8988T (cell line): ENCODE data around the gene TMEM151B.
A peak's percentile ranks its signal among the peaks of the same experiment; 100 is the strongest.

ENCODE experiments used
- DNase-seq: peaks from one replicate; pipeline ENCODE4 v3.0.0; 2011

TMEM151B gene

GRCh38 chr6:44233567-44234100 lies 36.6 kb upstream of the TMEM151B start:
- DNase-seq: no peak

DNA sequence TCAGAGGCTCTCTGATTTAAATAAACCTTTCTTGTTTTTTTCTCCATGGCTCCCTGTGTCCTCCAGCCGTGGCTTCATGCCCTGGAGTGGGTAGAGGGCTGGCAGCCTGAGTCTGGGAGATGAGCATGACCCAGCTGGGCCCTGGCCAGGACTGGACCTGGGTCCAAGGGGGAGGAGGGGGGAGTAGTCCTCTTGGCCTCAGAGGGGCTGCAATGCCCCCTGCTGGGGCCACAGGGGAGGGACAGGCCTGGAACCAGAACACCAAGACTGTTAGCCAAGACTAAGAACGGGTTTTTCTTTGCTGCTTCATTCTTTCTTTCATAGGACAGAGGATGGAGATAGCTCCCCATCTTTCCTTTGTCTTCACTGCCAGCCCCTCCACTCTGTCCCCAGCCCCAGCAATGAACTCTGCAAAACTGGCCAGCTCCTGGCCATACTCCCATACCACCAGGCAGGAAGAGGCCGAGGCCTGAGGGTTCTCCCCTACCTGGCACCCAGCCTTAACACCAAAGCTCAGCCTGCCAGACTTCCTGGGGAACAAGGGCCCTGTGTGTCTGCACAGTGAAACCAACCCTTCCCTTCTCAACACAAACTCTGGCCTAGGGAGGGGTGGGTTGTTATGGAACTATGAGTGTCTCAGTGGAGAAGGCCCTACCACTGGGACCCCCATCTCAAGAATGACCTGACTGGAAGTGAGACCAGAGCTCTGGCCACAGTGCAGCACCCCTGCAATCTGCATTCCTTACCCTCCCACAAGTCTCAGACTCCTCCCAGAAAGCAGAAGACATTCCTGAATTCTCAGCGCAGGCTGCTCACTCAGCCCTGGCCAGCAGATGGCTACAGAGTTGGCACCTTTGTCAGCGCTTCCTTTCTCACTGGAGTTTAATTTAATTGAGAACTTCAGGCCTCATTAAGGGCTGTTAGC lies 35.9 kb upstream of the TMEM151B start:
- peak; percentile 76 for DNase-seq

- no peak for DNase-seq
Measured at GRCh38 chr6:44235269-44235668, 35.0 kb upstream of the TMEM151B start.

DNA sequence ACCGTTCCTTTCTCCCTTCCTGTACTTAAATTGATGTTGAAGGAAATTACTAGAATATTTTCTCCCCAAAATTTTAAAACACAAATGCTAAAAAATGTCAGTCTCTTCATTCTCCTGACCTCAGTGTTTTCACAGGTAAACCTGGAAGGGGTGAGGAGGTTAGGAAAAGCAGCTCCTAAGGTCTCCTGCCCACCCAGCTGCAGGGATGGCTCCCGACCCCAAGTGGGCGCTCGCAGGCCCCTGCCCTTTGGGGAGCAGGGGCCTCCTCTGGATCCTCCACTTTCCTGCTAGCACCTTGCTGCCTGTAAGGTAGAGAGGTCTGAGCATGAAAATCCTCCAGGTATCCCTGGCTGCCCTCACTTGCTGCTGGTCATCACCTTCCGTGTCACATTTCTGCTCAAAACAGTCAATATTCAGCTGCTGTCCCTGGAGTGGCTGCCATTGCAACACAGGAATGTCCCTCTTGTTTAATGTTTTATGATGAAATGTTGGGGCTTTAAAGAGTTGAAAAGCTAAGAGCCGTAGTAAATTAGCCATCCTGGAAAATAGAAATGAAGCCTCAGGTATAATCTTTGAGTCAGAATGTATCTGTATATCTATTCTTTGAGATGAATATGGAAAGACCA lies 34.2 kb upstream of the TMEM151B start:
- DNase-seq: no peak

- DNase-seq: peak; percentile 70
Measured at GRCh38 chr6:44237021-44237812, 33.0 kb upstream of the TMEM151B start.

GRCh38 chr6:44237813-44238433 lies 32.3 kb upstream of the TMEM151B start:
- peak; percentile 72 for DNase-seq

DNA sequence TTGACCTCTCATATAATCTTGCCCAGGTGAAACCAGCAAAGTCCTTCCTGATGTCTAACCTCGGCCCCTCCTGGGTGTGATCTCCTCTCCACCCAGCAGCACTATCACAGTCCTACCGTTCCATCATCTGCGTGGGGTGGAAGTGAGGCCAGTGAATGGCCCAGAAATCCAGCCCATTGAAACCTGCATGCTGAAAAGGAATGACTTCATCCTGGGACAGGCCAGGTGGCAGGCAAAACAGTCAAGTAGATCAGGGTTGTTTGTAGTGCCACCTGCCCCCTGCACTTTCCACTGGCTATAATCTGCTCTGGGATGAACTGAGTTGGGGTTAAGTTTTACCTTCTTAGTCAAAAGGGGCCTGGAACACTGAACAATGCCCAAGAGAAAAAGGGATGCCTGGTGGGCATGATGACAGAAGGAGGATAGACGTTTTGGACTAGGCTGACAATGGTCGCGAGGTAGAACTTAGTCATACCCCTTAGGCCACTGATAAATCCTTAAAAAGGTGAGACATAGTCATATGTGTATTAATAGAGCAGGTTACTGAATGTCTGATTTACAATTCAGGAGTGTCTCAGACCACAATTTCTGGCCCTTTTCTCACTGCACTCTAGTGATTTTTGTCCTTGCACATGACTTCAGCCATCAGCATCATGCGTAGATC lies 31.4 kb upstream of the TMEM151B start:
- DNase-seq: no peak

DNA sequence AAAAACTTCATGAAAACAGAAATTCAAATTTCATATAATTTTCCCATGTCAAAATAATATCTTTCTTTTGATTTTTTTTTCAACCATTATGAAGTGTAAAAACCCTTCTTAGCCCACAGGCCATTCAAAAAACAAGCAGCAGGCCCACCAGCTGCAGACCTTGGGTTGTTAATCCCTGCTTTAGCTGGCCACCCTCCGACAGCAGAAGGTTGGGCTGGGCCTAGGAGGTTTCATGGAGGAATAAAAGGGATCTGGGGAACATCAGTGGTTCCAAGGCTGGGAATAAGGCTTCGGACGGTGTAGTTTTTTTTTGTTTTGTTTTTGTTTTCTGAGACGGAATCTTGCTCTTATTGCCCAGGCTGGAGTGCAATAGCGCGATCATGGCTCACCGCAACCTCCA lies 26.9 kb upstream of the TMEM151B start:
- no peak for DNase-seq

- no peak for DNase-seq
Measured at GRCh38 chr6:44245391-44245911, 24.8 kb upstream of the TMEM151B start.

GRCh38 chr6:44245912-44246662 lies 24.2 kb upstream of the TMEM151B start:
- peak; percentile 66 for DNase-seq

DNA sequence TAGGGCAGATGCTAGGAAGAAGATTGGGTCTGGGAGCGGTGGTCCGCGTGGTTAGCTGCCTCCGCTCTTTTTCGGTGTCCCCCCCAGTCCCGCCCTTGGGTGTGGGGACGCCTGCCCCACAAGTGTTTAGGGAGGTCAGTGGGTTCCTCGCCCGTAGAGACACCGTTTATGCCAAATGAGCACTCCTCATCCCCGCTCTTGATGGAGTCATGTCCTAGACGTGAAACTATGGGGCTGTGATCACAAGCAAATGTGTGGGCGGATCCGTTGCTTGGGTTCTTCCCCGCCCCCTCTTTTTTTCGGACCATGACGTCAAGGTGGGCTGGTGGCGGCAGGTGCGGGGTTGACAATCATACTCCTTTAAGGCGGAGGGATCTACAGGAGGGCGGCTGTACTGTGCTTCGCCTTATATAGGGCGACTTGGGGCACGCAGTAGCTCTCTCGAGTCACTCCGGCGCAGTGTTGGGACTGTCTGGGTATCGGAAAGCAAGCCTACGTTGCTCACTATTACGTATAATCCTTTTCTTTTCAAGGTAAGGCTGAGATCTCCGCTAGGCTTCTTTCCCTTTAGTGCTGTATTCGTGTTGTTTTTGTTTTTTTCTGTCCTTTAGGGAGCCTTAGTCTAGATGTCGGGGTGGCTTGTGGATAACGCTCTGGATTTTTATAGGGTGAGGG lies 23.4 kb upstream of the TMEM151B start, which contains the start of gene HSP90AB1:
TSS of gene HSP90AB1 (plus strand) at position 439 of the 675 bp plus-strand sequence. CDS start 1,529 bp downstream, outside the sequence.
- DNase-seq: no peak

- no peak for DNase-seq
Measured at GRCh38 chr6:44247338-44248302, 22.6 kb upstream of the TMEM151B start.

DNA sequence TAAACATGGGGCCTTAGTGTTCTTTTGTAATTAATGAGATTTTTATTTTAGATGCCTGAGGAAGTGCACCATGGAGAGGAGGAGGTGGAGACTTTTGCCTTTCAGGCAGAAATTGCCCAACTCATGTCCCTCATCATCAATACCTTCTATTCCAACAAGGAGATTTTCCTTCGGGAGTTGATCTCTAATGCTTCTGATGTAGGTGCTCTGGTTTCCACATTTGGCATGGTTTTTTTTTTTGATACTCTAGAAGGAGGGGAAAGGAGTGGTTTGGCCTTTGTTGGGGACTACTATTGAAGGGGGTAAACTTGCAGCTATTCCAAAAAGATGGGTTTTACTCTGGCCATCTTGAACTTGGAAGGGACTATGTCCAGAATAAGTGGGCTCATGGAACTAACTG lies 21.7 kb upstream of the TMEM151B start:
- no peak for DNase-seq

DNA sequence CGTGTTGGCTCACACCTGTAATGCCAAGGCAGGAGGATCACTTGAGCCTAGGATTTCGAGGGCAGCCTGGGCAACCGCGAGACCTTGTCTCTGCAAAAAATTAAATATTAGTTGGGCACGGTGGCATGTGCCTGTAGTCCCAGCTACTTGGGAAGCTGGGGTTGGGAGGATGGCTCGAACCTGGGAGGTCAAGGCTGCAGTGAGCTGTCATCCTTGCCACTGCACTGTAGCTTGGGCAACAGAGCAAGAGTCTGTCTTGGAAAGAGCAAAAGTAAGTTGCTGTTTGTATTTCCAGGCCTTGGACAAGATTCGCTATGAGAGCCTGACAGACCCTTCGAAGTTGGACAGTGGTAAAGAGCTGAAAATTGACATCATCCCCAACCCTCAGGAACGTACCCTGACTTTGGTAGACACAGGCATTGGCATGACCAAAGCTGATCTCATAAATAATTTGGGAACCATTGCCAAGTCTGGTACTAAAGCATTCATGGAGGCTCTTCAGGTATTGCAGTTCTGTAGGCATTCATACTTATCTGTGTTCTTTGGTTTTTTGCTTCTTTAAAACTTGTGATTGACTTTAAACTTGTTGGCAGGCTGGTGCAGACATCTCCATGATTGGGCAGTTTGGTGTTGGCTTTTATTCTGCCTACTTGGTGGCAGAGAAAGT lies 21.0 kb upstream of the TMEM151B start:
- DNase-seq: no peak

GRCh38 chr6:44250067-44250717 lies 20.1 kb upstream of the TMEM151B start:
- DNase-seq: no peak

DNA sequence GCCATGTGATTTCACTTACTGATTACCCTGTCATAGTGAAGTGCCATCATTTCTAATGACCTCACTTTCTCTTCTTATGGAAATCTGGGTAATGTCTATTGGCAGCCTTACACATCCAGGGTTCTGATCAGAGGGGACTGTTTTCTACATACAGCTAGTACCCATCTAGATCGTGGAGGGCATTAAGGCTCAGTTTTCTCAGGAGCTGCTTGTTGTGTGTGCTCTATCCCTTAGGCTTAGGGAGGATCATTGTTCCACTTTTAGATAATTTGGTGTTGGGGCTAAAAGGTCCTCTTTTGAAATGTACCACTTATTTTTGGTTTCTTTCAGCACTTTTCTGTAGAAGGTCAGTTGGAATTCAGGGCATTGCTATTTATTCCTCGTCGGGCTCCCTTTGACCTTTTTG lies 19.5 kb upstream of the TMEM151B start:
- no peak for DNase-seq

DNA sequence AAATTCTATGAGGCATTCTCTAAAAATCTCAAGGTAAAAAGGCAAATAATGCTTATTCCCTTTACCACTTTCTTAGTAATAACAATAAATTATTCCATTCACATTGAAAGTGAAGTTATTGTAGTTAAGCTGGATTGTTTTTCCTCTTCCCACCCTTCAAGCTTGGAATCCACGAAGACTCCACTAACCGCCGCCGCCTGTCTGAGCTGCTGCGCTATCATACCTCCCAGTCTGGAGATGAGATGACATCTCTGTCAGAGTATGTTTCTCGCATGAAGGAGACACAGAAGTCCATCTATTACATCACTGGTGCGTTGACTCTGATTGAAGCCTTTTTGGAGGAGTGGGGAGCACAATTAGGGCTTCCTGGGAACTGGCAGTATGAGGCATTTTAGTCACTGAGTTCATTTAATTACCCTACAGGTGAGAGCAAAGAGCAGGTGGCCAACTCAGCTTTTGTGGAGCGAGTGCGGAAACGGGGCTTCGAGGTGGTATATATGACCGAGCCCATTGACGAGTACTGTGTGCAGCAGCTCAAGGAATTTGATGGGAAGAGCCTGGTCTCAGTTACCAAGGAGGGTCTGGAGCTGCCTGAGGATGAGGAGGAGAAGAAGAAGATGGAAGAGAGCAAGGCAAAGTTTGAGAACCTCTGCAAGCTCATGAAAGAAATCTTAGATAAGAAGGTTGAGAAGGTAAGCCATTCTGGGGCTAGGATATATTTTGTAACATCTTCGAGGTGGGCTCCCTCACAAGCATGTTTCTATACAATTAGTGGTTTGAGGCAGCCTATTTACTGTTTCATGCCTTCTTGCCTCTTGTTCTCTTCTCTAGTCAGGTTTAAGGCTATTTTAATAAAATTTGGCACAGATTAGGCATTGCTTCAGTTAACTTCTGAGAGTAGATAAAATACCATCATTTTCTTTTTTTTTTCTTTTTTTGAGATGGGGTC lies 18.4 kb upstream of the TMEM151B start:
- DNase-seq: no peak
